ENCODE measurements around the gene GSTT2B.
"Not testable (repeated sequence)": the region's sequence is repeated elsewhere in the genome, so short reads cannot be mapped to it uniquely, and the experiment has no call there.

The GSTT2B gene

GRCh38 chr22:23938328-23939016 lies 22.5 kb downstream of the GSTT2B start:
- TF ChIP-seq CTCF (IDR thresholded peaks at IDR 0.05; ENCODE audit: low read depth, low read length): no peak

GRCh38 chr22:23926561-23926960 lies 34.4 kb downstream of the GSTT2B start:
- H3K27me3 ChIP-seq: no peaks in the 10 kb centered on the region
- no peak overlapping the region for H3K4me3 ChIP-seq (ENCODE audit: low read depth, low read length)
- H3K36me3 ChIP-seq: no peaks in the 10 kb centered on the region
- no peak for DNase-seq
- TF ChIP-seq CTCF (IDR thresholded peaks at IDR 0.05; ENCODE audit: low read depth, low read length): no peak
- no peaks in the 10 kb centered on the region; the same call in 1 of the 2 replicates for H3K4me1 ChIP-seq
- peaks cover 4% of the 10 kb centered on the region for H3K9me3 ChIP-seq

More at GRCh38 chr22:23938328-23939016, 22.5 kb downstream of the GSTT2B start:
- H3K4me1 ChIP-seq: no peaks in the 10 kb centered on the region
- H3K9me3 ChIP-seq: no peaks in the 10 kb centered on the region; the same call in 1 of the 2 replicates
- H3K27me3 ChIP-seq: no peaks in the 10 kb centered on the region
- no peaks in the 10 kb centered on the region for H3K36me3 ChIP-seq
- no peak overlapping the region for H3K4me3 ChIP-seq (ENCODE audit: low read depth, low read length)
- DNase-seq: no peak

GRCh38 chr22:23925020-23925606 lies 35.9 kb downstream of the GSTT2B start:
- no peak for DNase-seq
- H3K9me3 ChIP-seq: no peaks in the 10 kb centered on the region; the same call in 1 of the 2 replicates
- TF ChIP-seq CTCF (IDR thresholded peaks at IDR 0.05; ENCODE audit: low read depth, low read length): no peak

GRCh38 chr22:23922921-23923320 lies 38.1 kb downstream of the GSTT2B start:
- no peak for TF ChIP-seq CTCF (IDR thresholded peaks at IDR 0.05; ENCODE audit: low read depth, low read length)
- Histone ChIP-seq H3K27me3 (no peaks in the 10 kb centered on the region), H3K9me3 (no peaks in the 10 kb centered on the region; the same call in 1 of the 2 replicates), H3K4me1 (no peaks in the 10 kb centered on the region; the same call in 1 of the 2 replicates), H3K4me3 (ENCODE audit: low read depth, low read length) (no peak overlapping the region), H3K36me3 (no peaks in the 10 kb centered on the region)
- no peak for DNase-seq

More at GRCh38 chr22:23925020-23925606, 35.9 kb downstream of the GSTT2B start:
- no peaks in the 10 kb centered on the region for H3K27me3 ChIP-seq
- H3K4me1 ChIP-seq: no peaks in the 10 kb centered on the region; the same call in 1 of the 2 replicates
- H3K4me3 ChIP-seq (ENCODE audit: low read depth, low read length): no peak overlapping the region
- H3K36me3 ChIP-seq: no peaks in the 10 kb centered on the region

- H3K4me1 ChIP-seq; DNase-seq; H3K9me3 ChIP-seq; H3K4me3 ChIP-seq (ENCODE audit: low read depth, low read length); H3K27me3 ChIP-seq; H3K36me3 ChIP-seq: not testable (repeated sequence)
Observed at GRCh38 chr22:23921586-23922201, 39.3 kb downstream of the GSTT2B start.

- H3K4me3 ChIP-seq (ENCODE audit: low read depth, low read length); DNase-seq; H3K36me3 ChIP-seq: not testable (repeated sequence)
Observed at GRCh38 chr22:23920267-23920611, 40.8 kb downstream of the GSTT2B start.

GRCh38 chr22:23915290-23915689 lies 45.7 kb downstream of the GSTT2B start:
- DNase-seq: no peak

More at GRCh38 chr22:23920267-23920611, 40.8 kb downstream of the GSTT2B start:
- H3K27me3 ChIP-seq, H3K9me3 ChIP-seq, H3K4me1 ChIP-seq: not testable (repeated sequence)

More at GRCh38 chr22:23915290-23915689, 45.7 kb downstream of the GSTT2B start:
- TF ChIP-seq CTCF (IDR thresholded peaks at IDR 0.05; ENCODE audit: low read depth, low read length): no peak
- H3K4me1 ChIP-seq: peaks cover 7% of the 10 kb centered on the region
- H3K9me3 ChIP-seq: no peaks in the 10 kb centered on the region
- no peaks in the 10 kb centered on the region for H3K36me3 ChIP-seq
- H3K27me3 ChIP-seq: no peaks in the 10 kb centered on the region
- no peak overlapping the region for H3K4me3 ChIP-seq (ENCODE audit: low read depth, low read length)
